K562 (cell line): ENCODE measurements around the gene RTL10. TPM values are rescaled to one million over a fixed set of nuclear protein-coding genes. Genes with fewer than 3 reads are reported as not detected.

Source experiments
- ATAC-seq: fragments of 200-7000 bp; cut with Tn5 transposase; 3 replicates; pipeline ENCODE4 v1.9.1; 2020; ENCODE audit warnings: moderate library complexity
- BruUV-seq: library from RNA; stranded (reverse); fragments of 400-500 nt; replicated peaks from 2 replicates; lab custom pipeline; 2021; lab: Mats Ljungman, UMichigan
- CTCF ChIA-PET: fragments of 300-600 bp; formaldehyde crosslinking; extraction: SDS; loops from one replicate; lab custom pipeline; 2021; ENCODE audit warnings: low intra/inter-chr PET ratio; lab: Yijun Ruan, JAX
- POLR2A ChIA-PET: fragments of 300-600, 350-650 bp; sonication (Branson Sonifier 250); formaldehyde crosslinking; extraction: SDS; loops from one replicate; lab custom pipeline; 2021; ENCODE audit warnings: antibody characterized with exemption, inconsistent platforms; lab: Yijun Ruan, JAX
- DNase-seq, 4 experiments: peaks; one replicate each; pipeline versions ENCODE4 v3.0.0 to v3.0.0-alpha.2; 2011 to 2018; ENCODE audit warnings: low spot score in 3 of 4, mixed read lengths in 3 of 4; ENCODE audit errors: extremely low read depth in 1 of 4
- FAIRE-seq: peaks from 2 replicates; lab custom pipeline; 2011; peaks lifted over from hg19 to GRCh38; lab: Jason Lieb, UNC
- H2AFZ ChIP-seq: 2 replicates; pipeline ENCODE4 v1.6.0; 2011; ENCODE audit warnings: low read depth, low read length, control low read depth, inconsistent platforms
- H3K27ac ChIP-seq: fragments of 200-600 bp; 3 replicates; pipeline ENCODE4 v1.8.0; 2011; ENCODE audit warnings: low read depth, mild to moderate bottlenecking, control low read depth, inconsistent platforms, low read length, moderate library complexity, mixed read lengths; ENCODE audit errors: extremely low read depth
- H3K27me3 ChIP-seq, 2 experiments: fragments of 300-600 bp in 1 of 2; 2 replicates in 1 of 2; 3 replicates in 1 of 2; pipeline versions ENCODE4 v1.6.0 to v1.8.0; 2011; ENCODE audit warnings: inconsistent platforms in 2 of 2, low read length in 2 of 2, mild to moderate bottlenecking in 1 of 2, mixed read lengths in 1 of 2, moderate library complexity in 1 of 2; ENCODE audit not compliant: control insufficient read depth in 2 of 2, insufficient read depth in 2 of 2
- H3K36me3 ChIP-seq: fragments of 300-600 bp; 3 replicates; pipeline ENCODE4 v1.8.0; 2011; ENCODE audit warnings: mild to moderate bottlenecking, low read length, inconsistent platforms; ENCODE audit not compliant: control insufficient read depth, insufficient read depth
- H3K4me1 ChIP-seq, 2 experiments: fragments of 200-600 bp in 1 of 2; replicated peaks in 1 of 2; 2 replicates in 1 of 2; 3 replicates in 1 of 2; pipeline versions ENCODE4 v1.5.1 to v1.8.0; 2011; ENCODE audit warnings: inconsistent platforms in 2 of 2, low read length in 2 of 2, mild to moderate bottlenecking in 1 of 2, mixed read lengths in 1 of 2, moderate library complexity in 1 of 2; ENCODE audit not compliant: control insufficient read depth in 2 of 2, insufficient read depth in 2 of 2
- H3K4me2 ChIP-seq: 2 replicates; pipeline ENCODE4 v1.6.1; 2011; ENCODE audit warnings: low read length, control low read depth, inconsistent platforms, mixed read lengths; ENCODE audit not compliant: insufficient read depth
- H3K4me3 ChIP-seq: fragments of 200-600 bp; sonication (generic), shearing (Covaris generic); 2 replicates; pipeline ENCODE4 v1.5.1; 2016; ENCODE audit warnings: control low read depth, inconsistent platforms
- H3K79me2 ChIP-seq: fragments of 200-600 bp; 3 replicates; pipeline ENCODE4 v1.8.0; 2011; ENCODE audit warnings: low read length, inconsistent platforms; ENCODE audit not compliant: control insufficient read depth, insufficient read depth
- H3K9ac ChIP-seq, 2 experiments: 2 replicates each; pipeline versions ENCODE4 v1.6.0 to v1.6.1; 2011; ENCODE audit warnings: low read depth in 2 of 2, low read length in 2 of 2, control low read depth in 1 of 2, inconsistent platforms in 1 of 2, mild to moderate bottlenecking in 1 of 2, mixed read lengths in 1 of 2; ENCODE audit not compliant: insufficient read depth in 1 of 2
- H3K9me1 ChIP-seq: one replicate; pipeline ENCODE4 v1.6.0; 2011; ENCODE audit warnings: inconsistent platforms, mild to moderate bottlenecking, low read length, moderate library complexity; ENCODE audit not compliant: control insufficient read depth, insufficient read depth
- H3K9me3 ChIP-seq: replicated peaks from 2 replicates; pipeline ENCODE4 v1.5.1; 2011; ENCODE audit warnings: low read depth, low read length, inconsistent platforms; ENCODE audit not compliant: control insufficient read depth, insufficient read depth
- H4K20me1 ChIP-seq: replicated peaks from 2 replicates; pipeline ENCODE4 v1.6.1; 2011; ENCODE audit warnings: low read length, inconsistent platforms, mixed read lengths; ENCODE audit not compliant: control insufficient read depth, insufficient read depth
- HNRNPLL ChIP-seq: fragments of 200-400 bp; formaldehyde crosslinking; IDR thresholded peaks from 2 replicates; pipeline ENCODE4 v1.6.1; 2017; ENCODE audit warnings: low read length, low read depth, mild to moderate bottlenecking; ENCODE audit not compliant: poor library complexity, severe bottlenecking
- MEF2D ChIP-seq: conservative IDR thresholded peaks from 2 replicates; pipeline ENCODE4 v1.6.1; 2016; ENCODE audit warnings: low read depth, missing genetic modification characterization, missing compliant biosample characterization
- NFRKB ChIP-seq: fragments of 450-650 bp; IDR thresholded peaks from 2 replicates; pipeline ENCODE4 v1.6.1; 2016; ENCODE audit warnings: low read depth
- NFXL1 ChIP-seq: fragments of 450-650 bp; formaldehyde crosslinking; IDR thresholded peaks from 2 replicates; pipeline ENCODE4 v1.4.0; 2021; ENCODE audit warnings: mild to moderate bottlenecking
- PTBP1 ChIP-seq: fragments of 200-400 bp; formaldehyde crosslinking; IDR thresholded peaks from 2 replicates; pipeline ENCODE4 v1.6.1; 2017; ENCODE audit warnings: low read depth, low read length
- PYGO2 ChIP-seq: fragments of 450-650 bp; IDR thresholded peaks from 2 replicates; pipeline ENCODE4 v1.6.1; 2016; ENCODE audit warnings: mild to moderate bottlenecking, missing genetic modification characterization, moderate library complexity, missing compliant biosample characterization
- SMARCB1 ChIP-seq: IDR thresholded peaks from 2 replicates; pipeline ENCODE4 v1.6.1; 2011; ENCODE audit warnings: improper control_type of control experiment, low read depth; ENCODE audit not compliant: insufficient read length
- STAT5A ChIP-seq: IDR thresholded peaks from 2 replicates; pipeline ENCODE4 v1.6.1; 2012; ENCODE audit warnings: low read length, inconsistent platforms, borderline replicate concordance
- ZEB2 ChIP-seq: fragments of 450-650 bp; IDR thresholded peaks from 2 replicates; pipeline ENCODE4 v1.6.1; 2016
- ZKSCAN8 ChIP-seq: fragments of 200-800 bp; sonication (Bioruptor generic); IDR thresholded peaks from 2 replicates; pipeline ENCODE4 v1.6.1; 2016; ENCODE audit warnings: missing genetic modification characterization, missing compliant biosample characterization
- ZNF134 ChIP-seq: fragments of 250-450 bp; sonication (Bioruptor Pico); conservative IDR thresholded peaks from 2 replicates; pipeline ENCODE4 v1.4.0; 2020
- ZNF184 ChIP-seq: sonication (generic); formaldehyde crosslinking; IDR thresholded peaks from 2 replicates; pipeline ENCODE4 v1.5.0; 2020; ENCODE audit warnings: missing genetic modification reagents
- ZNF696 ChIP-seq: fragments of 250-450 bp; sonication (Bioruptor Pico); conservative IDR thresholded peaks from 2 replicates; pipeline ENCODE4 v1.4.0; 2020; ENCODE audit warnings: mild to moderate bottlenecking, moderate library complexity
- WGBS: fragments of 100-300 bp; shearing (Covaris generic); methylation state at CpG from one replicate; pipeline ENCODE4 v1.1.6; 2016; ENCODE audit warnings: low coverage, mixed read lengths; ENCODE audit not compliant: insufficient coverage; ENCODE audit errors: missing lambda C conversion rate; 5-methylcytosine and 5-hydroxymethylcytosine counted together
- in situ Hi-C: fragments of 300-500 bp; cut with MboI; formaldehyde crosslinking; loops from 4 replicates; pipeline ENCODE4 v1.15.0; 2018; ENCODE audit warnings: inconsistent platforms, mixed read lengths
- intact Hi-C: fragments of 100-400 bp; cut with micrococcal nuclease; formaldehyde crosslinking; loops from 2 replicates; pipeline ENCODE4 v1.14.2; 2022
- polyA plus RNA-seq, 8 experiments: library from polyadenylated mRNA; depleted of rRNA in 4 of 8; stranded (reverse) in 5 of 8; unstranded in 3 of 8; fragments of >200 nt; fragmentation: Nextera tagmentation in 2 of 8; fragmentation: Illumina TruSeq in 1 of 8; extraction: Ambion mirVana in 2 of 8; extraction: Trizol in 1 of 8; gene quantifications; 2 replicates each; pipeline versions ENCODE4 v1.2.1 to v1.2.3, GENCODE V29; 2011 to 2014; ENCODE audit warnings: inconsistent platforms in 1 of 8, missing spikeins in 1 of 8
- total RNA-seq, 7 experiments: library from RNA; depleted of rRNA in 6 of 7; stranded (reverse); fragments of >200 nt in 6 of 7; fragmentation: Illumina TruSeq in 2 of 7; extraction: Trizol in 2 of 7; gene quantifications; 2 replicates each; pipeline versions ENCODE4 v1.2.1 to v1.2.3, GENCODE V29; 2011 to 2021; ENCODE audit warnings: low replicate concordance in 1 of 7
- TF ChIP-seq, protein P1 (sequence below), 2 experiments: IDR thresholded peaks; 2 replicates each; pipeline ENCODE4 v1.6.1; 2012; ENCODE audit warnings: improper control_type of control experiment in 2 of 2, low read depth in 2 of 2, low read length in 2 of 2, borderline replicate concordance in 1 of 2
- TF ChIP-seq, protein P2 (sequence below): fragments of 450-650 bp; IDR thresholded peaks from 2 replicates; pipeline ENCODE4 v1.6.1; 2016; ENCODE audit warnings: missing biosample characterization, missing genetic modification characterization
- TF ChIP-seq, protein P3 (sequence below): sonication (generic); formaldehyde crosslinking; IDR thresholded peaks from 2 replicates; pipeline ENCODE4 v1.8.0; 2022; ENCODE audit warnings: missing genetic modification reagents, mild to moderate bottlenecking, moderate library complexity, borderline replicate concordance
- TF ChIP-seq, protein P4 (sequence below): fragments of 450-650 bp; IDR thresholded peaks from 2 replicates; pipeline ENCODE4 v1.6.1; 2017; ENCODE audit warnings: mild to moderate bottlenecking, moderate library complexity

The RTL10 gene
- total and polyA plus RNA-seq, 9 of the 15 experiments (the other 6 are each of a cell fraction or from before 2014, with no cell fraction given) = 19.8 to 75.5 (median 32.5) TPM

DNA sequence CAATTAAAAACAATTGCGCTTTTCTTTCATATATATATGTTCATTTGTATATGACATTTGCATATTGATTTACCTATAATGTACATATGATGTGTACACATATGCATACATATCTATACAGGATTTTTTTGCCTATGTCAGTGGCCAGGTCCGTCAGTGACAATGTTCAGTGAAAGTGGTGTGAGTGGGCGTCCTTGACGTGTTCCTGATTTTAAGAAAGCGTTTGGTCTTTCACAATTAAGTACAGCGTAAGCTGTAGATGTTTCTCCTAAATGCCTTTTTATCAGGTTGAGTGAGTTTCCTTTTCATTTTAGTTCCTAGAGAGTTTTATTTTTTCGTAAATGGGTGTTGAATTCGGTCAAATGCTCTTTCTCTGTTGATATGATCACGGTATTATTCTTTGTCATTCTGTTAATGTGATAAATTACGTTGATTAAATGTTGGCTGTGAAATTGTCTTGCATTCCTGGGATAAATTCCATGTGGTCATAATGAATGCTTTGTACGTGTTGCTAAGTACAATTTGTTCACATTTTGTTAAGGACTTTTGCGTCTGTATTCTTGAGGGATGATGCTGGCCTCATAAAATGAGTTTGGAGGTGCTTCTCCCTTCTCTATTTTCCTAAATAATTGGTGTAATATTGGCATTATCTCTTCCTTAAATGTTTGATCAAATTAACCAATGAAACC, 10.6 kb upstream of the RTL10 start:
- no peak overlapping the region; the same call in 1 of the 2 replicates for H3K4me2 ChIP-seq
- no peaks in the 10 kb centered on the region for H3K36me3 ChIP-seq
- peaks cover 8 to 17% of the 10 kb centered on the region in 2 experiments; a peak in 4 of 5 replicates for H3K4me1 ChIP-seq
- CTCF ChIA-PET = interaction anchor here (0.8 kb wide), 1 partner anchor 44 kb away, joined by 3 read pairs; no protein-coding TSS in a partner anchor
- no peak overlapping the region for H3K27ac ChIP-seq
- peak overlapping the region; percentile 32 for H2AFZ ChIP-seq
- no peaks in the 10 kb centered on the region for H3K79me2 ChIP-seq
- H3K4me3 ChIP-seq = no peak overlapping the region
- 36% methylated on average over 12 of the region's 12 CpGs for WGBS
- ATAC-seq (0 out of 3 replicates have a peak, but pooled peaks have one; percentile 16), FAIRE-seq (no peak), DNase-seq (no peak)
- H4K20me1 ChIP-seq = no peaks in the 10 kb centered on the region; the same call in 1 of the 2 replicates
- intact Hi-C loops (no loop called here), in situ Hi-C loops (no loop called here)
- H3K9me3 ChIP-seq = no peaks in the 10 kb centered on the region
- POLR2A ChIA-PET = interaction anchor here (0.6 to 6.0 kb wide), 13 partner anchors 10 to 325 kb away, joined by 3 to 51 read pairs (median 5); partner anchors contain the start of genes GNB1L and RTL10
- no TSS peak for BruUV-seq
- no peaks in the 10 kb centered on the region for H3K9me1 ChIP-seq
- H3K27me3 ChIP-seq = peaks cover 2 to 15% of the 10 kb centered on the region in 2 experiments; a peak in 3 of 5 replicates
- H3K9ac ChIP-seq = no peak overlapping the region
- TF ChIP-seq STAT5A = no peak
- TF ChIP-seq NFXL1 (CRISPR knock-in tag) = no peak
- peak; percentile 68 for TF ChIP-seq SMARCB1
- TF ChIP-seq, protein P1, sequence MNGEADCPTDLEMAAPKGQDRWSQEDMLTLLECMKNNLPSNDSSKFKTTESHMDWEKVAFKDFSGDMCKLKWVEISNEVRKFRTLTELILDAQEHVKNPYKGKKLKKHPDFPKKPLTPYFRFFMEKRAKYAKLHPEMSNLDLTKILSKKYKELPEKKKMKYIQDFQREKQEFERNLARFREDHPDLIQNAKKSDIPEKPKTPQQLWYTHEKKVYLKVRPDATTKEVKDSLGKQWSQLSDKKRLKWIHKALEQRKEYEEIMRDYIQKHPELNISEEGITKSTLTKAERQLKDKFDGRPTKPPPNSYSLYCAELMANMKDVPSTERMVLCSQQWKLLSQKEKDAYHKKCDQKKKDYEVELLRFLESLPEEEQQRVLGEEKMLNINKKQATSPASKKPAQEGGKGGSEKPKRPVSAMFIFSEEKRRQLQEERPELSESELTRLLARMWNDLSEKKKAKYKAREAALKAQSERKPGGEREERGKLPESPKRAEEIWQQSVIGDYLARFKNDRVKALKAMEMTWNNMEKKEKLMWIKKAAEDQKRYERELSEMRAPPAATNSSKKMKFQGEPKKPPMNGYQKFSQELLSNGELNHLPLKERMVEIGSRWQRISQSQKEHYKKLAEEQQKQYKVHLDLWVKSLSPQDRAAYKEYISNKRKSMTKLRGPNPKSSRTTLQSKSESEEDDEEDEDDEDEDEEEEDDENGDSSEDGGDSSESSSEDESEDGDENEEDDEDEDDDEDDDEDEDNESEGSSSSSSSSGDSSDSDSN (IDR thresholded peaks at IDR 0.05; ENCODE audit: borderline replicate concordance in 1 of 2, low read depth in 2 of 2, low read length in 2 of 2) = 0 out of 4 replicates have a peak, but pooled peaks of 1 of the 2 experiments have one; percentile 55
- 0 out of 2 replicates have a peak, but pooled peaks have one; percentile 40 for TF ChIP-seq ZNF696 (CRISPR knock-in tag)
- TF ChIP-seq, protein P2, sequence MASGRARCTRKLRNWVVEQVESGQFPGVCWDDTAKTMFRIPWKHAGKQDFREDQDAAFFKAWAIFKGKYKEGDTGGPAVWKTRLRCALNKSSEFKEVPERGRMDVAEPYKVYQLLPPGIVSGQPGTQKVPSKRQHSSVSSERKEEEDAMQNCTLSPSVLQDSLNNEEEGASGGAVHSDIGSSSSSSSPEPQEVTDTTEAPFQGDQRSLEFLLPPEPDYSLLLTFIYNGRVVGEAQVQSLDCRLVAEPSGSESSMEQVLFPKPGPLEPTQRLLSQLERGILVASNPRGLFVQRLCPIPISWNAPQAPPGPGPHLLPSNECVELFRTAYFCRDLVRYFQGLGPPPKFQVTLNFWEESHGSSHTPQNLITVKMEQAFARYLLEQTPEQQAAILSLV (tag) = no peak
- no peak for TF ChIP-seq HNRNPLL
- TF ChIP-seq ZNF184 = no peak
- no peak for TF ChIP-seq ZNF134 (CRISPR knock-in tag)
- TF ChIP-seq, protein P3, sequence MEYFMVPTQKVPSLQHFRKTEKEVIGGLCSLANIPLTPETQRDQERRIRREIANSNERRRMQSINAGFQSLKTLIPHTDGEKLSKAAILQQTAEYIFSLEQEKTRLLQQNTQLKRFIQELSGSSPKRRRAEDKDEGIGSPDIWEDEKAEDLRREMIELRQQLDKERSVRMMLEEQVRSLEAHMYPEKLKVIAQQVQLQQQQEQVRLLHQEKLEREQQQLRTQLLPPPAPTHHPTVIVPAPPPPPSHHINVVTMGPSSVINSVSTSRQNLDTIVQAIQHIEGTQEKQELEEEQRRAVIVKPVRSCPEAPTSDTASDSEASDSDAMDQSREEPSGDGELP = no peak
- TF ChIP-seq, protein P4, sequence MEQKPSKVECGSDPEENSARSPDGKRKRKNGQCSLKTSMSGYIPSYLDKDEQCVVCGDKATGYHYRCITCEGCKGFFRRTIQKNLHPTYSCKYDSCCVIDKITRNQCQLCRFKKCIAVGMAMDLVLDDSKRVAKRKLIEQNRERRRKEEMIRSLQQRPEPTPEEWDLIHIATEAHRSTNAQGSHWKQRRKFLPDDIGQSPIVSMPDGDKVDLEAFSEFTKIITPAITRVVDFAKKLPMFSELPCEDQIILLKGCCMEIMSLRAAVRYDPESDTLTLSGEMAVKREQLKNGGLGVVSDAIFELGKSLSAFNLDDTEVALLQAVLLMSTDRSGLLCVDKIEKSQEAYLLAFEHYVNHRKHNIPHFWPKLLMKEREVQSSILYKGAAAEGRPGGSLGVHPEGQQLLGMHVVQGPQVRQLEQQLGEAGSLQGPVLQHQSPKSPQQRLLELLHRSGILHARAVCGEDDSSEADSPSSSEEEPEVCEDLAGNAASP = no peak
- TF ChIP-seq PTBP1 = no peak
- TF ChIP-seq ZEB2 = no peak
- TF ChIP-seq PYGO2 (tag) = peak; percentile 33; the same call in 1 of the 2 replicates
- no peak for TF ChIP-seq MEF2D
- no peak for TF ChIP-seq ZKSCAN8 (CRISPR knock-in tag)
- TF ChIP-seq NFRKB = no peak
